Gastroesophageal sphincter (tissue), 4 donors: ENCODE measurements around the gene MDH2. TPM values are rescaled to one million over a fixed set of nuclear protein-coding genes. Genes with fewer than 3 reads are reported as not detected.
"Not testable (repeated sequence)": the region's sequence is repeated elsewhere in the genome, so short reads cannot be mapped to it uniquely, and the experiment has no call there.

Experiments used
- ATAC-seq: fragments of 150-250 bp; one replicate; pipeline ENCODE4 v1.9.1; 2016; ENCODE audit warnings: mild to moderate bottlenecking, moderate library complexity
- H3K27ac ChIP-seq, 4 donors: fragments of 200-600 bp; sonication (generic) in 3 of 4; 1 replicate in 3 of 4; 2 replicates in 1 of 4; pipeline ENCODE4 v1.5.1; 2016 to 2019
- H3K27me3 ChIP-seq: fragments of 200-600 bp; sonication (generic); one replicate; pipeline ENCODE4 v1.5.1; 2019
- H3K36me3 ChIP-seq, 2 donors: fragments of 200-600 bp; sonication (generic); one replicate each; pipeline ENCODE4 v1.5.1; 2019; ENCODE audit warnings: control low read depth in 1 of 2
- H3K4me1 ChIP-seq, 3 donors: fragments of 200-600 bp; sonication (generic); 1 replicate in 2 of 3; 2 replicates in 1 of 3; pipeline ENCODE4 v1.5.1; 2016 to 2019; ENCODE audit warnings: control low read depth in 2 of 3
- H3K4me3 ChIP-seq, 2 donors: fragments of 200-600 bp; sonication (generic); one replicate each; pipeline ENCODE4 v1.5.1; 2019; ENCODE audit warnings: mild to moderate bottlenecking in 1 of 2, moderate library complexity in 1 of 2
- H3K9me3 ChIP-seq, 3 donors: fragments of 200-600 bp; sonication (generic); one replicate each; pipeline ENCODE4 v1.5.1; 2017 to 2019; ENCODE audit warnings: control low read depth in 2 of 3
- CTCF ChIP-seq, 4 experiments: fragments of 200-600 bp in 2 of 4; fragments of 450-650 bp in 2 of 4; sonication (generic) in 1 of 4; IDR thresholded peaks; one replicate each; pipeline ENCODE4 v1.5.1; 2017 to 2019; ENCODE audit warnings: antibody characterized with exemption in 4 of 4, mild to moderate bottlenecking in 2 of 4, moderate library complexity in 2 of 4
- EP300 ChIP-seq: sonication (generic); formaldehyde crosslinking; IDR thresholded peaks from one replicate; pipeline ENCODE4 v1.6.1; 2017; ENCODE audit warnings: antibody characterized with exemption, mild to moderate bottlenecking
- POLR2A ChIP-seq, 2 donors: fragments of 450-650 bp; IDR thresholded peaks; one replicate each; pipeline ENCODE4 v1.6.1; 2017; ENCODE audit warnings: antibody characterized with exemption in 2 of 2, mild to moderate bottlenecking in 2 of 2, moderate library complexity in 1 of 2
- POLR2AphosphoS5 ChIP-seq: sonication (generic); formaldehyde crosslinking; IDR thresholded peaks from one replicate; pipeline ENCODE4 v1.6.1; 2017; ENCODE audit warnings: antibody characterized with exemption
- WGBS, 2 donors: methylation state at CpG; one replicate each; pipeline ENCODE4 v1.1.5; 2018; ENCODE audit warnings: low coverage in 1 of 2; 5-methylcytosine and 5-hydroxymethylcytosine counted together
- total RNA-seq, 4 donors: library from RNA; depleted of rRNA; stranded (reverse); fragments of >200 nt; gene quantifications; one replicate each; pipeline ENCODE4 v1.1.0, GENCODE V29; 2016

The MDH2 gene
- total RNA-seq, 4 donors from 2014 or later: 62.7 to 120 (median 71.0) TPM

- Histone ChIP-seq H3K36me3 (peaks cover 0 to 62% of the 10 kb centered on the region in 2 donors), H3K9me3 (no peaks in the 10 kb centered on the region), H3K27ac (no peak overlapping the region), H3K4me3 (no peak overlapping the region), H3K4me1 (no peaks in the 10 kb centered on the region), H3K27me3 (no peaks in the 10 kb centered on the region)
- WGBS, 2 donors: 98 to 100% methylated on average over 1 to 5 of the region's 10 CpGs
- TF ChIP-seq CTCF (IDR thresholded peaks at IDR 0.05) (no peak), EP300 (no peak), POLR2A (IDR thresholded peaks at IDR 0.05) (no peak), POLR2AphosphoS5 (no peak)
- no peak for ATAC-seq
These were observed 44.6 kb upstream of the MDH2 start for GRCh38 chr7:76003351-76003750.

DNA sequence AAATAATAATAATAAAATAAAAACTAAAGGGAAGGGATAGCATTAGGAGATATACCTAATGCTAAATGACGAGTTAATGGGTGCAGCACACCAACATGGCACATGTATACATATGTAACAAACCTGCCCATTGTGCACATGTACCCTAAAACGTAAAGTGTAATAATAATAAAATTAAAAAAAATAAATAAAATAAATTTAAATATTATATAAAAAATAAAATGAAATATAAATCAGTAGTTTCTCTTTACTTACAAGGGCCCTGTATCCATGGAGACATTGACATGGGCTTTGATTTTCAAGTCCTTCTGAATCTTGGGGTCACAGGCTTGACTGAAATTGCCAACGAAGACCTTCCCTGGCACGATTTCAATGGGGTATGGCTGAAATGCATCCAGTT lies 42.9 kb upstream of the MDH2 start:
- H3K9me3 ChIP-seq, H3K27ac ChIP-seq, H3K4me1 ChIP-seq, ATAC-seq, H3K27me3 ChIP-seq, H3K4me3 ChIP-seq: not testable (repeated sequence)
- H3K36me3 ChIP-seq: peaks cover 0 to 53% of the 10 kb centered on the region in 2 donors
- WGBS, 2 donors: 78 to 79% methylated on average over 3 to 4 of the region's 4 CpGs

DNA sequence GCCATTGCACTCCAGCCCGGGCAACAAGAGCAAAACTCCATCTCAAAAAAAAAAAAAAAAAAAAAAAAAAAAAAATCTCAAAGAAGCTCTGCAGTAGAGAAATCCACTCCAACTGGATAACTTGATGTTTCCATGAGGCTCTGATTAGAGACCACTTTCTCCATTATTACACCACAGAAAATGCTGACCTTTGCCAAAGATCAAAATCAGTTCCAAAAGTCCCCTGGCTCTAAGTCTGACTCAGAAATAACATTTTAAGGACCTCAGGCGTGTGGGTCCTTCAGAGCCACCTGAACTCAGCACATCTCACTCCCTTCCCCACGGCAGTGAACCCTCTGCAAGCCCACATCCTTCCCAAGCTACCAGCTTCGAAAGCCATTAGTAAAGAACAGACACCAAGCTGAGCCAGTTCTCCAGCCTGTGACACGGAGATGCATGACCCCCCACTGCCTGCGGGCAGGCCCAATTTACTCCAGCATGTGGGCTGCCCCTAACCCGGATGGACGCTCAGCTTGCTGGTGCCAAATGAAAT lies 39.7 kb upstream of the MDH2 start:
- H3K4me1 ChIP-seq: peaks cover 0 to 24% (median 6%) of the 10 kb centered on the region in 3 donors
- TF ChIP-seq EP300 (no peak), POLR2AphosphoS5 (no peak), POLR2A (IDR thresholded peaks at IDR 0.05) (no peak), CTCF (IDR thresholded peaks at IDR 0.05) (no peak)
- ATAC-seq: no peak
- no peaks in the 10 kb centered on the region for H3K9me3 ChIP-seq
- peaks cover 0 to 26% of the 10 kb centered on the region in 2 donors for H3K36me3 ChIP-seq
- no peak overlapping the region for H3K27ac ChIP-seq
- H3K4me3 ChIP-seq: no peak overlapping the region
- H3K27me3 ChIP-seq: no peaks in the 10 kb centered on the region
- 58 to 67% methylated on average over 1 to 3 of the region's 8 CpGs for WGBS, 2 donors

DNA sequence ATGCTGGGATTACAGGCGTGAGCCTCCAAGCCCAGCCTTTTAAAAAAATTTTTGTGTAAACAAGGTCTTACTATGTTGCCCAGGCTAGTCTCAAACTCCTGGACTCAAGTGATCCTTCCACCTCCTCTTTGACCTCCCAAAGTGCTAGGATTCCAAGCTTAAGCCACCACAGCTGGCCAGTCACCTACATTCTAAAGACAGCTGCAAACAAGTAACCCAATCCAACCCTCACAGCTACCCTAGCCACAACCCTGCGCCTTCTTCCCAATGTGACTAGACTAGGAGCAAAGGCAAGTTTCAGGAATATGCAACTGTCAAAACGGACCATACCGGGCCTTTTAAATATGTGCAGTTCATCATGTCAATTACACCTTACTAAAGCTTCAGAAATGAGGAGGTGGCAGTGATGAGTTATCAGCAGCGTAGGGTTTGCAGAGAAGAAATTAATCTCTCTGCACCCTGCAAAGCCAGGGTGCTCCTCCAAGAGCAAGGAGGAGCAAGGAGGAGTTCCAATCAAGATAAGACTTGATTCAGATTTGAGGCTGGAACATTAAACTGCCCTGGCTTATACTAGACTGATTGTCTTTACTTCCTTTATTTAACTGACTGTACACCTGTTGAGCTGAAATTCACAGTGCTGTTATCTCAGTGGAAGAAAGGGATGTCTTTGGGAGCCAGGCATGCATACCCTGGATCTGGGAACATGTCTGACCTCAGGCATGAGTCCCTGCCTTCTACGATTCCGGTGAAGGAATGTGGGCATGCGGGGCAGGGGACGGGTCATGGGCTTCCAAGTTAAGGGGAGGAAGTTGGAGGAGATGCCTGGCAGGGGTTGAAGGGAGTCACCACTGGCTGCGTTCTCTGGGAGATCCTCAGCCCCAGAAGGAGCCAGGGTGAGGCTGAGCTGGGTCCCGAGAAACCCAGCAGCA lies 38.0 kb upstream of the MDH2 start:
- Histone ChIP-seq H3K4me3 (no peak overlapping the region), H3K36me3 (peaks cover 0 to 14% of the 10 kb centered on the region in 2 donors), H3K9me3 (no peaks in the 10 kb centered on the region), H3K4me1 (peaks cover 0 to 24% (median 6%) of the 10 kb centered on the region in 3 donors), H3K27me3 (no peaks in the 10 kb centered on the region), H3K27ac (peak overlapping the region in 2 of 4 donors; percentile 33 to 70)
- WGBS, 2 donors: 72 to 81% methylated on average over 3 to 7 of the region's 11 CpGs
- ATAC-seq: no peak
- TF ChIP-seq POLR2AphosphoS5: no peak
- TF ChIP-seq CTCF (IDR thresholded peaks at IDR 0.05): no peak
- TF ChIP-seq EP300: no peak
- no peak for TF ChIP-seq POLR2A (IDR thresholded peaks at IDR 0.05)

- WGBS, 2 donors: 7 to 21% methylated on average over 5 to 8 of the region's 8 CpGs
- ATAC-seq: peak; percentile 87
- H3K27me3 ChIP-seq: no peaks in the 10 kb centered on the region
- TF ChIP-seq POLR2AphosphoS5 (peak; percentile 26), POLR2A (IDR thresholded peaks at IDR 0.05) (no peak)
- peak overlapping the region in 3 of 4 donors; percentile 61 to 70 (median 66) for H3K27ac ChIP-seq
- H3K4me3 ChIP-seq: no peak overlapping the region
- no peaks in the 10 kb centered on the region for H3K9me3 ChIP-seq
- peaks cover 0 to 24% (median 6%) of the 10 kb centered on the region in 3 donors for H3K4me1 ChIP-seq
- H3K36me3 ChIP-seq: peaks cover 0 to 7% of the 10 kb centered on the region in 2 donors
These were observed 36.5 kb upstream of the MDH2 start for GRCh38 chr7:76011442-76011861.
